Activated CD4-positive, alpha-beta T cell treated with anti-CD3 and anti-CD28 coated beads, Interleukin-2, amount 50 U/mL, for 48 hours (primary cell): ENCODE results near the gene FAM32A.

Experiments
- DNase-seq, 2 experiments: peaks; one replicate each; pipeline ENCODE4 v3.0.0-alpha.2; 2020

FAM32A gene

GRCh38 chr19:16202320-16203255, 17.4 kb downstream of the FAM32A start:
- DNase-seq, result no peak

GRCh38 chr19:16203256-16204004, 18.2 kb downstream of the FAM32A start:
- DNase-seq, result no peak

GRCh38 chr19:16204005-16204294, 18.7 kb downstream of the FAM32A start:
- DNase-seq, result no peak

- DNase-seq, result no peak
Observed at GRCh38 chr19:16205205-16206045, 20.2 kb downstream of the FAM32A start.

GRCh38 chr19:16206046-16206605, 20.9 kb downstream of the FAM32A start:
- no peak for DNase-seq

GRCh38 chr19:16206637-16207036, 21.4 kb downstream of the FAM32A start:
- no peak for DNase-seq

GRCh38 chr19:16207063-16207462, 21.9 kb downstream of the FAM32A start:
- no peak for DNase-seq

- peak in 1 of 2 experiments; percentile 20 for DNase-seq
Observed at GRCh38 chr19:16207490-16208025, 22.3 kb downstream of the FAM32A start.

GRCh38 chr19:16208064-16208759, 23.0 kb downstream of the FAM32A start:
- peak; percentile 28 to 44 for DNase-seq

- no peak for DNase-seq
Observed at GRCh38 chr19:16208847-16209665, 23.8 kb downstream of the FAM32A start.

GRCh38 chr19:16210168-16210567, 25.0 kb downstream of the FAM32A start:
- no peak for DNase-seq

- no peak for DNase-seq
Observed at GRCh38 chr19:16213076-16213475, 27.9 kb downstream of the FAM32A start.

GRCh38 chr19:16216744-16217670, 31.8 kb downstream of the FAM32A start:
- DNase-seq, result no peak

- no peak for DNase-seq
Observed at GRCh38 chr19:16217716-16218451, 32.7 kb downstream of the FAM32A start.

GRCh38 chr19:16218851-16219250, 33.6 kb downstream of the FAM32A start:
- no peak for DNase-seq

GRCh38 chr19:16222806-16223205, 37.6 kb downstream of the FAM32A start:
- DNase-seq, result no peak

GRCh38 chr19:16223746-16224145, 38.5 kb downstream of the FAM32A start:
- DNase-seq, result no peak

GRCh38 chr19:16224293-16225045, 39.3 kb downstream of the FAM32A start:
- DNase-seq, result no peak
